GM19455 (cell line): ENCODE measurements around the gene SCARB1.
A peak's percentile ranks its signal among the peaks of the same experiment; 100 is the strongest.

Source experiments
- ATAC-seq: cut with Tn5 transposase; IDR thresholded peaks from one replicate; pipeline ENCODE4 v1.9.1; 2021; ENCODE audit not compliant: unreplicated experiment

The SCARB1 gene

DNA sequence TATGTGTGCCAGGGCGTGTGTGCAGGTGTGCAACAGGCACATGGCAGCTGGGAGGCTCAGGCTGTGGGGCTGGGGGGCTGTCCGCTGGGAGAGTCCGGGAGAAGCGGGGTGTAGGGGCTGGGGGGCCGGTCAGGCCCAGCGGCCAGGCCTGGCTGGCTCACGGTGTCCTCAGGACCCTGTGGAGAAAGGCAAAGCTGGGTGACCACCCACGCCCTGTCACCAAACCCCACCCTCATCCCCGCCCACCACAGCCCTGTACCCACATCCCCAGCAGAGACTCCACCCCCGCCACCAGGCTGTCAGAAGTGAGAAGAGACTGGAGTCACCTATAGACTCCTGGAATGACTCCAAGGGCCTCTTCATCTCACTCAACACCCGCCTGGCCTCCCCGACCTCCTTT, 85.3 kb downstream of the SCARB1 start:
- no peak for ATAC-seq

DNA sequence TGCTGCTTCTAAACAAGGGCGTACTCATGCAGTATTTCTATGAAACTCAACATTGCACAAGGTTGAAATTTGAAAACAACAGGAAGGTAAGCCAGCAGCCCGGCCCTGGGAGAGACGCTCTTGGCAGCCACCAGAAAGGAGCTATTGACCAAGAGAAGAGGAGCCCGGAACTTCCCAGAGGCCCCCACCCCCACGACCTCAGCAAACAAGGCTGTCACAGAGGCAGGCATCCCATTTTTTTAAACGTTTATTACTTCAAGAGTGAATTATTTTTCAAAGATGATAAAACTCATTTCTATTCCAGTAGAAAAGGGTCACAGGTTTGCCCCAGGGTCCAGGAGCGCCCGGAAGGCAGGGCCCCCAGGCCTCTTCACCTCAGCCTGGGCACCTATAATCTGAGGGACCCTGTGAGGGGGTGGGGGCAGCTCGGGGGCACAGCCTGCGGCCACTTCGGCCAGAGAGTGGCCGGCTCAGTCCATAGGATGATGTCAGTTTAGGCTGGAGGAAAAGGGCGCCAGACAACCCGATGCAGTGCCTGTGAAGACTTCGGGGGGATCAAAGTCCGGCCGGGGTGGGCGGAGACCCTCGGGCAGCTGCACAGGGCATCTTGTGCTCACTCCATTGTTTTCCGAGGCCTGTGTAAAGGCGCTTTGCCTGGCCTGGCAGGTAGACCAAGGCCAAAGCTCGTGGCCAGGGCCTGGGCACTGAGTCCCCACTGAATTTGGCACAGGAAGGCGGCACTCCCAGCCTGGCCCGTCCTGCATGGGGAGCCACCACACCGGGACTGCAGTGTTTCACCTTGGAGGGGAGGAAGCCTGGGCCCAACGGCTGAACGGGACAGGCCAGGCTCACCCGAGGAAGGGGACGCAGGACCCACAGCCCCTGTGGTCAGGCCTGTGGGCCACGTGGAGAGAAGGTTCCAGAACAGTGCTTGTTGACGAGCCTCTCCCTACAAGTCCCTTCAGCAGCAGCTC, 86.0 kb downstream of the SCARB1 start:
- no peak for ATAC-seq

DNA sequence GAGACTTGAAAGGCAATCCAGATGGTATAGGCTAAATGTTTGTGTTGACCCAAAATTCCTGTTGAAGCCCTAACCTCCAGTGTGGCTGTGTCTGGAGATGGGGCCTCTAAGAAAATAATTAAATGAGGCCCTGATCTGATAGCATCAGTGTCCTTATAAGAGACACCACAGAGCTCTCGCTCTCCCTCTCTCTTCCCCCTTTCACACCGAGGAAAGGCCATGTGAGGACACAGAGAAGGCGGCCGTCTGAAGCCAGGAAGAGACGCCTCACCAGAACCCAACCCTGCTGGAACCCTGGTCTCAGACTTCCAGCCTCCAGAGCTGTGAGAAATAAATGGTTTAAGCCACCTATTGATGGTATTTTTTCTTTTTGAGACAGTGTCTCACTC, 87.5 kb downstream of the SCARB1 start:
- ATAC-seq: no peak

DNA sequence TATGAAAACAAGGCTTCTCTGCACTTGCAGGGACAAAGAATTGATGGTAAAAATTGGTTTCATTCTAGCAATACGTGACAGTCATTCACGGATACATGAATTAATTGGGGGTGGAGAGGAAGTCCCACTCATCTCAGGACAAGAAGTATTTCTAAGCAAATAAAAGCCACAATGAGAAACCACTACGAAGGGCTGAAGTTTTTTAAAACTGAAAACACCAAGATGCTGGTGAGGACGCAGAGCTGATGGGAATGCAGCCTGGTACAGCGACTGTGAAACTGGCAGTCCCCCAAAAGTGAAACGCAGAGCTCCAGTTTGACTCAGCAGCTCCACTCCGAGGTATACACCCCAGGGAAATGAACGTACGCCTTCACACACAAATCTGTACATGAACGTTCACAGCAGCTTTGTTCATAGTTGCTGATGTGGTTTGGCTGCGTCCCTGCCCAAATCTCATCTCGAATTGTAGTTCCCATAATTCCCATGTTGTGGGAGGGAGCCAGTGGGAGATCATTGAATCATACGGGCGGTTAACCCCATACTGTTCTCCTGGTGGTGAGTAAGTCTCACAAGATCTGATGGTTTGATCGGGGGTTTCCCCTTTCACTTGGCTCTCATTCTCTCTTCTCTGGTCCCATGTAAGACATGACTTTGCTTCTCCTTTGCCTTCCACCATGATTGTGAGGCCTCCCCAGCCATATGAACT, 89.0 kb downstream of the SCARB1 start:
- peak; percentile 78 for ATAC-seq

DNA sequence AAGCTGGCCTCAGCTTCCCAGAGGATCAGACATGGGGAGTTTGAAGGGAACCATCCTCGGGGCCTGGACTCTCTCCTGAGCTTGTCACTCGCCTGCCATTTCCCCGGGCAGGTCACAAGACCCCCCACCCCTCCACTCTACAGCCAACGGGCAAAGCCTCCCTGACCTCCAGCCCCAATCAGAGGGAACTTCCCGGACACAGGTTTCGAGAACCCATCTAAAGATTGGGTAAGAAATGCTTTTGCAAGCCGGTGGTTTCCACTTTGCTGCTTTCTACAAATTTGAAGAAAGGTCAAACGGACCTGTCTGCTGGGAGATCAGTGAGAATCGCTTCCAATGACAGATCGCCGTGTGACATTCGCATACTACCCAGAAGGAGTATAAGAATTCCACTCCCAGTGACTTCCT, 89.6 kb downstream of the SCARB1 start:
- ATAC-seq: peak; percentile 33

DNA sequence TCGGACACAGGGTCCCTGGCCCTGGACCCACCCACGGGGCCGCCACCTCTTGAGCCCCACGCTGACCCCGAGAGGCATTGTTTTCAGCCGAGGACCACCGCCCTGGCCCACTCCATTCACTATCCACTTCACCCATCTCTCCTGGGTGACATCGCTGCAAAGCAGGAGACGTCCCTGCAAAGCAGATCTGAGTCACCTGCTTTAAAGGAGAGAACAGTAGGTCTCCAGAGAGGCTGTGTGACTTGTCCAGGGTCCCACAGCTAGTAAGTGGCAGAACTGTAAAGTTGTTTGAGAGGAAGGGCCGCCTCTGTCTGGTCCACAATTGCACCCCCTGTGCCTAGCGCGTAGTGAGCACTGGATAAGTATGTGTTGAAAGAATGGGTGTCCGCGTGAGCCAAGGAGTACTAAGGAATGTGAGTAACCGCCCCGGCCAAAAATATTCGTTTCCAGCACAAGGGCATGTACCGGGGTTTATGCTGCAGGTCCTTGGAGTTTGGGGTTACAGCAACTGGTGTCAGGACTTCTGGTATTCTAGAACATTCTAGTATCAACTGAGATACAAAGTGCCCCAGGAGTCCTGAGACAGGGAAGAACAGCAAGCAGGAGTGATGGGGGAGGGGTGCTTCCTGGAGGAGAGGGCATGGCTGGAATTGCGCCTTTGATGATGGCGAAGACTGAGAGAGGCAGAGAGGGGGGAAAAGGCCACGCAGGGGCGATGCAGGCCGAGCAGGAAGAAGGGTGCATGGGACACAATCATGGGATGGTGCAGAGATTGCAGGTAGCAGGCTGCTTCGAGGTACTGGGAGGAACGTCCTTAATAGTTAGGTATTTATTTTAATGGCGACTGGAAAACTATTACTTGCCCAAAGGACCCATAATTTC, 91.1 kb downstream of the SCARB1 start:
- no peak for ATAC-seq

DNA sequence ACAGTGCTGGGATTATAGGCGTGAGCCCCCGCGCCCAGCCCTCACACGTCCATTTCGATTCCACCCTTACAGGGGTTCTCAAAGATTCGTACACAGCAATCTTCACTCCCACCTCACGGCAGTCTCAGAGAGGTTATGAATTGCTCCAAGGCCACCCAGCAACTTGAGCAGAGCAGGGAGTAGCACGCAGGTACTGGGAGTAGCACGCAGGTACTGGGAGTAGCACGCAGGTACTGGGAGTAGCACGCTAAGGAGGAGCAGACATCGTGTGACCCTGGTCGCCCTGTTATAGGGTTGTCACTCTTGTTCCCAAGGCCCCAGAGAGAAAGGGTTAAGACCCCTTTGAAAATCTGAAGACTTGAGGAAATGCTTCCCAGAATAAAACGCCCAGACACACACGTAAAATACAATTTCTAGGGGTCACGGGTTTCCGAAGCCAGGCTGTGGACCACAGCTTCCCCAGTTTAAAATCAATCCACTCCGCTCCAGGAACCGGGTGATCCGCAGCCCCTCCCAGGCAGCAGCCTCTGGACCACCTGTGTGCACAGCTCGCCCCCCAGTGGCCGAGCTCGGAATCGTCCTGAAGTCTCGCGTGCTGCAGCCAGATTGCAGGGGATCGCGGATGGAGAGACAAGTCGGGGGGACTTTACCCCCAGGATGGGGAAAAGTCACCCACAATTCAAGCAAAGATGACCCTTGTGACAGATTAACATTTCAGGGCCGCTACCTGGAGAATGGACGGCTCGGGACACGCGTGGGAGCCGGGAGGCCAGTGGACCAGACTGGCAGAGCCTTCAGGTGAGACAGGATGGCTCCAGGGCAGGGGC, 92.0 kb downstream of the SCARB1 start:
- ATAC-seq: no peak

DNA sequence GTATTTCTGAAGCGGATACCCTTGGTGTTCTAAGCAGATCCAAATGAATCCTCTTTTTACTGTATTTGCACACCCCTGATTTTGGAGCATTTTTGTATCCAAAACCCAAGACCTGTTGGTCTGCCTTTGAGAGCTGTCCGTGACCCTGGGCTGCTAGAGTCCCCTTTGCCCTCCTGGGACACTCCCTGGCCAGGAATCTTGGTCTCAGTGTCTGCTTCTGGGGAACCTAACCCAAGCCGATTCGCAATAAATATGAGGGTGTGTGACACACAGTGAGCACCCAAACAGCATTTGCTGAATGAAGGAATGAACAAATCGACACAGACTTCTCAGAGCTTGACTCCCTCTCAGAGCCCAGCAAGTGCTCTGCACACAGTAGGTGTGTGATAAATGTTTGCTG, 92.9 kb downstream of the SCARB1 start:
- no peak for ATAC-seq

DNA sequence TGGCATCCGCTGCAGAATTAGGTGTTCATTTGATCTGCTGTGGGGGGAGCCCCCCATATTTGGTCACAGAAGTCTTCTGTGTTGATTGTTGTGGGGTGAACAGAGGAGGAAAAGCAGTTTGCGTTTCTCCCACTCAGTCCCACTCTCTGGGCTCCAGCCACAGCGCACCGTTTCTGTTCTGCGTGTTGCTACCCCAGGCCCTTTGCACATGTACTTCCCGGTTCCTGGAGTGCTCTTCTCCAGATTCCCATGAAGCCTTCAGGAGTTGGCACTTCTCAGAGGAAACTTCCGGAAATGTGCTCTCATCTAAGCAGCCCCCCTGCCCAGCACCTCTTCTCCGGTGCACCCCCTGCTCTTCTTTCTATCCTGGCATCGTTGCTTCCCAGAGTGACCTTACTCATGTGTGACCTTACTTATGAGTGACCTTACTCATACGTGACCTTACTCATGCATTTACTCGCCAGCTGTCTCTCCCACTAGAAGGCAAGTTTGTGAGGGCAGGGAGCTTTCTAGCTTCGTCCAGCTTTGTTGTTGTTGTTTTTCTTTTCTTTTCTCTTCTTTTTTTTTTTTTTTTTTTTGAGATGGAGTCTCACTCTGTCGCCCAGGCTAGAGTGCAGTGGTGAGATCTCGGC, 93.7 kb downstream of the SCARB1 start:
- ATAC-seq: no peak

DNA sequence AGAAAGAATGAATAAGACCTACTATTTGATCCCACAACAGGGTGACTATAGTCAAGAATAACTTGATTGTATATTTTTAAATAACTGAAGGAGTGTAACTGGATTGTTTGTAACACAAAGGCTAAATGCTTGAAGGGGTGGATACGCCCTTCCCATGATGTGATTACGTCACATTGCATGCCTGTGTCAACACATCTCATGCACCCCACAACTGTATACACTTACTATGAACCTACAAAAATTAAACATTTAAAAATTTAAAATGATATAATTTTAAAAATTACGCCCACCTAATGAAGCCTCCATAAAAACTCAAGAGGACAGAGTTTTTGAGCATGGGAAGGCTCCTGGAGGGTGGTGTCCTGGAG, 94.5 kb downstream of the SCARB1 start:
- ATAC-seq: no peak

DNA sequence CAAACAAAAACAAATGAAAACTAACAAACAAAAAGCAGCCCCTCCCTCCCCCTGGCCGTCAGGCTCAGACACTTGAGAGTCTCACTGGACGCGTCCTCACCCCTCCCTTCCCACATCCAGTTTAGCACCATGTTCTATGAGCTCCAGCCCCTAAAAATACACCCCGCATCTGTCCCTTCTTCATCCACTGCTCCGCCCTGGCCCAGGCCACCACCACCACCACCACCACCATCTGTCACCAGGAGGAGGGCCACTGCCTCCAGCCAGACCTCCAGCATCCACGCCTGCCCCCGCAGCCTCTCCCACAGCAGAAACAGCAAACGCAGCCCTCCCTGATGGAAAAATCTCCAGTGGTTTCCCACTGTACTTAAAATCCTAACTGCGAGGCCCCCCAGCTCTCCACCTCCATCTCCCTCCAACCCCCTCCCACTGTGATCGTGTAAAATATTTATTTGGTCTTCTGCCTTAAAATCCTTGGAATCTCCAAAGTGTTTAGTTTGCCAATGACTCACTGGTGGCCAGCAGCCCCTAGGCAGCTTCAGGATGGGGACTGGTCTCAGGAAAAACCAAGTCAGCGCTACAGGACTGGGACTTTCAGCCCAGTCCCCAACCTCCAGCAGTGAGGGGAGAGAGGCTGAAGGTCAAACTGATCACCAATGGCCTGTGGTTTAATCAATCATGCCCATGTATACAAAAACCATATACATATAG, 95.1 kb downstream of the SCARB1 start:
- no peak for ATAC-seq

DNA sequence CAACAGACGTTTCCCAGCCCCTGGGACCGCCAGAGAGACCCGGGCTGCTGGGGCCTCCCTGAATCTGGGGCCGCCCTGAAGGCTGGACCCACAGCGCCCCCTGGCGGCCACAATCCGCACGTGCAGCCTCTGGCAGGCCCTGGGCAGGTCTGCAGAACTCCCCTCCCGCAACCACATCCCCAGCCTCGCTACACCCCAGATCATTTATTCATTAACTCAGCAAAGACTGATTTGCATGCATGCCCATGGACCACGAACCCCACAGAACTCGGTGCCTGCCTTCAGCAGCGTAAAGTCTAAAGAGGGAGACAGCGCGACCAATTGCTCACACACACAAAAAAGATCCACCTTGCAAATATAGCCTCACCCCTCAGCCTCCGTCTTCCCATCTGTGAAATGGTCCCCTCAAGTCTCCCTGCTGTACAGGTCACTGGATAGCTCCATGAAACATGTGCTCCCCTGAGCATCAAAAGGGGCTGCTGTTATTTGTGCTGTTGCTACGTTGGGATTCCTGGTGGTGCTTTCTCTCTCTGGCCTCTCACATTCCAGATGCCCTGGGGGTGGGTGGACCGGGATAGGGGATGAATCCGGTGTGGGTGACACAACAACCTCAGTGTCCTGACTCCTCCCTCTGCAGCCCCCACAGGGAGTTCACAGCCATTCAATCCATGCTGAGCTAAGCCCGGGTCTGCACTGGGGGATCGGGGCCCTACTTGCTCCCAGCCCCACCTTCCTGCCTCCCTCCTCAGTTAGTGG, 96.4 kb downstream of the SCARB1 start:
- ATAC-seq: peak; percentile 56

DNA sequence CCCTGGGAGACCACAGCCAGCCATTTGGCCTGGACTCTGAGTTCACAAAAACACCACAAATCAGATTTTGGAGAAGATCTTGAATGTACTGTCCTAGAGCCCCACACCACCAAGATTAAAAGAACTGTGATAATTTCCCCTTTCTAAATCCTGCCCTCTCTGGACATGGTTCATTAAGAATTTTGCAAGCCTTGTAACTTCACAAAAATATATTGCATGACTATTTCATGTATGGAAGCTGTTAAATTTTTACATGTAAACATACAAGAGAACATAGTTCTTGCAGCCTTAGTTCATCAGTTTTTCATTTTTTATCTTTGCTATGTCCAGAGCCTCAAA, 97.0 kb downstream of the SCARB1 start:
- no peak for ATAC-seq

DNA sequence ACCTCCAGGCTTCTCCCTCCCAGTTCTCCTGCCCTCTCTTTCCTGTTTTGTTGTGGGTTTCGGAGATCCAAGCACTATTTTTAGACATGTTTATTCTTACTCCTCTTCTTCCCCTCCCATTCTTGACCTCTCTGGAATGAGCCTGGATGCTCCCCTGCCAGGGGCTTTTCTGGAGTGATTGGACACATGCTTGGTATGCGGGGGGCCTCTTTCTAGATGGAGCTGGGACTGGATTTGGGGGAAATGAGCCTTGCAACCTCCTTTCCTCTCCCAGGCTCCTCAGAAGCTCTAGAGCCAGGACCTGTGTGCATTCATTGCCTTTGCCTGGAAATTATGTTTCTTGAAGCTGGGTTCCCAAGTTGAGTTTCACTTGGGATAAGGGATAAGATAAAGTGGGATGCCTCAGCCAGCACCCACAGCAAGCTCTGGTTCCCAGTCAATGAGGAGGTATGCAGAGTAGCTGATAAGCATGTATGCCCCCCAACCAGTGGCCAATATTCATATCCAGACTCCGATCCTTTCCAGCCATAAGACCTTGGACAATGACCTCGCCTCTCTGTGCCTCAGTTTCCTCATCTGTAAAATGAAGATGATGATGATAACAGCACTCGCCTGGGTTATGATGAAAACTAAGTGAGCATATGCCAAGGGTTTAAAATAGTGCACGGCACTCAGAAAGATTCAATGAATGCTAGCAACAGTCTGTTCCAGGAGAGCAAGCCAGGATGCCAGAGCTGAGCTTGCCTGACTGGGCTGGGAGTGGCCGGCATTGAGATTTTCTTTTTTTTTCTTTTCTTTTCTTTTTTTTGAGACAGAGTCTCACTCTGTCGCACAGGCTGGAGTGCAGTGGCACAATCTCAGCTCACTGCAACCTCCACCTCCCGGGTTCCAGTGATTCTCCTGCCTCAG, 97.8 kb downstream of the SCARB1 start:
- no peak for ATAC-seq

DNA sequence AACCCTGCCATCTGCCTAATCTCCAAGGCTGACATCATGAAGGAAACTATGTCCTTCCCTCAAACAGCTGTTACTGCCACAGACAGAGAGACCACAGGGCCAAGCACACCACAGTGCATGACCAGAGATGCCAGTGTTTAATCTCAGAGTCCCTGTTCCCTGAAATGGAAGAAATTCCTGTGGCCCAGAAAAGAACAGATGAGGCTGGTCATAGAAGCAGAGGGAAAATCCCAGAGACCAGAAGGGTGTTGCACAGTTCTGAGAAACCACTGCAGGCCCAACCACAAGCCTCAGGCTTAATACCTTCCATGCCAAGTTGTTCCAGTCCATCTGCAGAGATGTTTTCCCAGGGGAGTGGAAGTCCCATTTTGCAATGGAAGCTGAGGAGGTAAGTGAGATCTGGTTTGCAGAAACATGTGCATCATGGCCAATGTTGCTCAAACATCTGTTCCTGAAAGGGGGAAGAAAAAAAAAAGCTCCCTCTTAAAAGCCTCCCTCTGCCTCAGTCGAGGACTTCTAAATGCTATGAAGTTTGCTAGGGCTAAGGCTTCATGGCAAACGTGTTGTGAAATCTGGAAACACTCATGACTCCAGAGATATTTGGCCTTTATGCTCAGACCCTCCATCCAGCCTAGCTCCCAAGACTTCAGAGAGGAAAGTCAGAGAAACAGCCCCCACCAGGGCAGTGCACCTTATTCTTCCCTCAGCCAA, 98.6 kb downstream of the SCARB1 start:
- no peak for ATAC-seq

DNA sequence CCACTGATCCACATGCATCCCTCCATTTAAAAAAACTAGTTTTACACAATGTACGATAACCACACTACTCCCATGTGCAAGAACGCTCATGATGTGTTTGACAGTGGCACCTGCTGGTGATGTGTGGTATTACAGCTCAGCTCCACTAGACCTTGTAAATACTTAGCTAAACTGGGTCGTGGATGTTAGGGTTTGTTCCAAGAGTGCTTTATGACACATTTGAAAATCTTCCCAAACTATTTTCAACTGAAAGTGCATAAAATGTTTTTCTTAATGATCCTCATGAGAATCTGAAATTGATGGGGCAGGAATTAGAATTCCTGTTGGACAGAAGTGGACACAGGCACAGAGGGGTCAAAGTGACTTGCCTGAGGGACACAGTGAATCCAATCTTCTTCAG, 99.2 kb downstream of the SCARB1 start:
- no peak for ATAC-seq

DNA sequence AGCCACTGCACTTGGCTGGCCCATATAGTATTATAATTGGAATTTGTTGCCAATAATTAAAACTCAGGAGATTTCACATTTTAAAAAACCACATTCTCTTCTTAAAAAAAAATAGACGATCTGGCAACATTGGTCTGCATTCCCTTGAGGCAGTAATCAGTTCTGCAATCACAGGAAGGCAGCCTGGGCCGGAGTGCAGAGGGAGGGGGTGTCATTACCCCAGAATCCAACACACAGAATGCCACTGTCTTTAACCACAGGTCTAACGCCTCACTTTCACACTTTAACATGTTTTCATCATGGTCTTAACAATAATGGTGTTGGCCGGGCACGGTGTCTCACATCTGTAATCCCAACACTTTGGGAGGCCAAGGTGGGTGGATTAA, 100.1 kb downstream of the SCARB1 start:
- no peak for ATAC-seq
